IMR-90 (cell line): ENCODE data around the gene PCED1B. TPM values are rescaled to one million over a fixed set of nuclear protein-coding genes. Genes with fewer than 3 reads are reported as not detected.

Source experiments
- ATAC-seq: fragments of 200-7000 bp; cut with Tn5 transposase; 2 replicates; pipeline ENCODE4 v1.9.1; 2020; ENCODE audit warnings: low read depth, mild to moderate bottlenecking, moderate library complexity
- BruUV-seq: library from RNA; stranded (reverse); fragments of 400-500 nt; replicated peaks from 2 replicates; lab custom pipeline; 2021; lab: Mats Ljungman, UMichigan
- CTCF ChIA-PET: fragments of 300-600 bp; formaldehyde crosslinking; extraction: SDS; loops from one replicate; lab custom pipeline; 2021; ENCODE audit warnings: antibody characterized with exemption; lab: Yijun Ruan, JAX
- POLR2A ChIA-PET: fragments of 300-600 bp; sonication (Branson Sonifier 250); formaldehyde crosslinking; loops from one replicate; lab custom pipeline; 2022; ENCODE audit warnings: antibody characterized with exemption; ENCODE audit not compliant: unreplicated experiment; lab: Charles Lee
- DNase-seq: peaks from one replicate; pipeline ENCODE4 v3.0.0; 2013
- H2AFZ ChIP-seq: replicated peaks from 2 replicates; pipeline ENCODE3; 2013; ENCODE audit warnings: low read length, mild to moderate bottlenecking; ENCODE audit not compliant: poor library complexity
- H2AK5ac ChIP-seq: 2 replicates; pipeline ENCODE4 v1.6.1; 2013; ENCODE audit warnings: low read depth, low read length, inconsistent platforms
- H2AK9ac ChIP-seq: replicated peaks from 2 replicates; pipeline ENCODE3; 2013; ENCODE audit warnings: mild to moderate bottlenecking, low read depth, low read length, moderate library complexity; ENCODE audit not compliant: poor library complexity
- H2BK120ac ChIP-seq: 2 replicates; pipeline ENCODE4 v1.6.1; 2013; ENCODE audit warnings: low read depth, low read length, inconsistent platforms
- H2BK15ac ChIP-seq: 3 replicates; pipeline ENCODE4 v1.6.1; 2013; ENCODE audit warnings: low read depth, low read length, inconsistent platforms
- H2BK20ac ChIP-seq: 2 replicates; pipeline ENCODE4 v1.6.1; 2013; ENCODE audit warnings: low read depth, mild to moderate bottlenecking, inconsistent platforms, low read length, moderate library complexity
- H2BK5ac ChIP-seq: 2 replicates; pipeline ENCODE4 v1.6.1; 2013; ENCODE audit warnings: mild to moderate bottlenecking, low read depth, low read length, inconsistent platforms; ENCODE audit not compliant: poor library complexity, severe bottlenecking
- H3K14ac ChIP-seq: replicated peaks from 2 replicates; pipeline ENCODE4 v1.6.1; 2013; ENCODE audit warnings: low read depth, low read length, inconsistent platforms
- H3K18ac ChIP-seq: 2 replicates; pipeline ENCODE4 v1.6.1; 2013; ENCODE audit warnings: low read depth, low read length, control low read depth
- H3K23ac ChIP-seq: 2 replicates; pipeline ENCODE4 v1.6.1; 2013; ENCODE audit warnings: low read depth, low read length, inconsistent platforms
- H3K27ac ChIP-seq: 2 replicates; pipeline ENCODE4 v1.5.1; 2013; ENCODE audit warnings: mild to moderate bottlenecking, control low read depth, low read length; ENCODE audit not compliant: insufficient read depth
- H3K27me3 ChIP-seq: 2 replicates; pipeline ENCODE4 v1.6.1; 2013; ENCODE audit warnings: low read length; ENCODE audit not compliant: control insufficient read depth, insufficient read depth
- H3K36me3 ChIP-seq: 2 replicates; pipeline ENCODE4 v1.6.1; 2013; ENCODE audit warnings: low read length, mixed read lengths; ENCODE audit not compliant: control insufficient read depth, insufficient read depth
- H3K4ac ChIP-seq: 2 replicates; pipeline ENCODE4 v1.6.1; 2013; ENCODE audit warnings: low read depth, low read length, inconsistent platforms
- H3K4me1 ChIP-seq: 2 replicates; pipeline ENCODE4 v1.6.1; 2013; ENCODE audit warnings: low read length, mixed read lengths; ENCODE audit not compliant: control insufficient read depth, insufficient read depth
- H3K4me2 ChIP-seq: 2 replicates; pipeline ENCODE4 v1.6.1; 2013; ENCODE audit warnings: low read depth, mild to moderate bottlenecking, control low read depth, low read length, moderate library complexity
- H3K4me3 ChIP-seq: 2 replicates; pipeline ENCODE4 v1.5.1; 2013; ENCODE audit warnings: low read depth, mild to moderate bottlenecking, control low read depth, low read length, moderate library complexity; ENCODE audit not compliant: insufficient read depth
- H3K56ac ChIP-seq: 2 replicates; pipeline ENCODE4 v1.6.1; 2013; ENCODE audit warnings: low read length, inconsistent platforms; ENCODE audit not compliant: insufficient read depth; ENCODE audit errors: extremely low read depth
- H3K79me1 ChIP-seq, 2 experiments: 2 replicates each; pipeline ENCODE4 v1.6.1; 2013; ENCODE audit warnings: low read length in 2 of 2, inconsistent platforms in 1 of 2, low read depth in 1 of 2
- H3K9ac ChIP-seq: 2 replicates; pipeline ENCODE4 v1.6.1; 2013; ENCODE audit warnings: low read depth, low read length, control low read depth
- H3K9me1 ChIP-seq: 2 replicates; pipeline ENCODE4 v1.6.1; 2013; ENCODE audit warnings: low read length, inconsistent platforms; ENCODE audit not compliant: insufficient read depth
- H3K9me3 ChIP-seq: 2 replicates; pipeline ENCODE4 v1.6.1; 2013; ENCODE audit warnings: low read length; ENCODE audit not compliant: control insufficient read depth, insufficient read depth
- H4K20me1 ChIP-seq: 2 replicates; pipeline ENCODE4 v1.6.1; 2013; ENCODE audit warnings: low read length, inconsistent platforms; ENCODE audit not compliant: insufficient read depth
- H4K5ac ChIP-seq: 2 replicates; pipeline ENCODE4 v1.6.1; 2013; ENCODE audit warnings: mild to moderate bottlenecking, low read depth, low read length, control low read depth
- H4K8ac ChIP-seq, 2 experiments: 2 replicates each; pipeline ENCODE4 v1.6.1; 2013; ENCODE audit warnings: low read depth in 2 of 2, low read length in 2 of 2, control low read depth in 1 of 2, inconsistent platforms in 1 of 2
- H4K91ac ChIP-seq: 2 replicates; pipeline ENCODE4 v1.6.1; 2013; ENCODE audit warnings: low read depth, low read length, inconsistent platforms; ENCODE audit not compliant: insufficient read depth
- BHLHE40 ChIP-seq: fragments of 150-350 bp; IDR thresholded peaks from 2 replicates; pipeline ENCODE4 v1.6.1; 2016; ENCODE audit warnings: mild to moderate bottlenecking, low read depth, low read length
- CEBPB ChIP-seq: IDR thresholded peaks from 2 replicates; pipeline ENCODE4 v1.6.1; 2012; ENCODE audit warnings: low read depth, low read length, improper control_type of control experiment
- CHD1 ChIP-seq: IDR thresholded peaks from 2 replicates; pipeline ENCODE4 v1.6.1; 2012; ENCODE audit warnings: low read depth, low read length, improper control_type of control experiment
- ELK1 ChIP-seq: fragments of 150-350 bp; IDR thresholded peaks from 2 replicates; pipeline ENCODE4 v1.6.1; 2016; ENCODE audit warnings: low read depth, mild to moderate bottlenecking, low read length, moderate library complexity, borderline replicate concordance
- FOS ChIP-seq: fragments of 150-350 bp; IDR thresholded peaks from 2 replicates; pipeline ENCODE4 v1.6.1; 2016; ENCODE audit warnings: low read depth, low read length
- MAFK ChIP-seq: IDR thresholded peaks from 2 replicates; pipeline ENCODE4 v1.6.1; 2012; ENCODE audit warnings: low read depth, low read length, improper control_type of control experiment
- MAZ ChIP-seq: IDR thresholded peaks from 2 replicates; pipeline ENCODE4 v1.6.1; 2012; ENCODE audit warnings: low read depth, mild to moderate bottlenecking, low read length, improper control_type of control experiment, moderate library complexity, borderline replicate concordance
- MXI1 ChIP-seq: IDR thresholded peaks from 2 replicates; pipeline ENCODE4 v1.6.1; 2012; ENCODE audit warnings: low read depth, mild to moderate bottlenecking, low read length, moderate library complexity, borderline replicate concordance
- NFE2L2 ChIP-seq: fragments of 150-350 bp; IDR thresholded peaks from 2 replicates; pipeline ENCODE4 v1.6.1; 2016; ENCODE audit warnings: low read depth, mild to moderate bottlenecking, low read length
- POLR2A ChIP-seq: IDR thresholded peaks from 2 replicates; pipeline ENCODE4 v1.6.1; 2012; ENCODE audit warnings: mild to moderate bottlenecking, low read depth, low read length
- RAD21 ChIP-seq: IDR thresholded peaks from 2 replicates; pipeline ENCODE4 v1.6.1; 2012; ENCODE audit warnings: low read length, improper control_type of control experiment
- RCOR1 ChIP-seq: IDR thresholded peaks from 2 replicates; pipeline ENCODE4 v1.6.1; 2012; ENCODE audit warnings: mild to moderate bottlenecking, low read length, improper control_type of control experiment; ENCODE audit not compliant: insufficient replicate concordance
- RFX5 ChIP-seq: IDR thresholded peaks from 2 replicates; pipeline ENCODE4 v1.8.0; 2012; ENCODE audit warnings: low read depth, mild to moderate bottlenecking, low read length, moderate library complexity
- SMC3 ChIP-seq: fragments of 150-350 bp; IDR thresholded peaks from 2 replicates; pipeline ENCODE4 v1.6.1; 2016; ENCODE audit warnings: low read depth, mild to moderate bottlenecking, antibody characterized with exemption, low read length, moderate library complexity
- WGBS, 2 experiments: methylation state at CpG; one replicate each; pipeline versions ENCODE4 v1.1.5 to v1.1.7; 2013; ENCODE audit warnings: missing lambda C conversion rate in 2 of 2; ENCODE audit not compliant: insufficient read length in 1 of 2; ENCODE audit errors: extremely low coverage in 2 of 2; 5-methylcytosine and 5-hydroxymethylcytosine counted together
- dilution Hi-C: fragments of 300-500 bp; cut with HindIII; formaldehyde crosslinking; loops from one replicate; pipeline ENCODE4 v1.14.3; 2018; ENCODE audit warnings: low sequenced_read_pairs; ENCODE audit not compliant: unreplicated experiment
- in situ Hi-C: fragments of 300-500 bp; cut with MboI; formaldehyde crosslinking; loops from 3 replicates; pipeline ENCODE4 v1.14.3; 2019; ENCODE audit warnings: low sequenced_read_pairs, inconsistent platforms, mixed read lengths
- intact Hi-C: fragments of 100-400 bp; cut with micrococcal nuclease; formaldehyde crosslinking; loops from 2 replicates; pipeline ENCODE4 v1.10.0; 2022
- polyA plus RNA-seq, 3 experiments: library from polyadenylated mRNA; depleted of rRNA; stranded (reverse); fragments of >200 nt; gene quantifications; 2 replicates each; pipeline ENCODE4 v1.2.3, GENCODE V29; 2012; ENCODE audit warnings: low replicate concordance in 1 of 3
- total RNA-seq: library from RNA; depleted of rRNA; stranded (reverse); fragments of >200 nt; gene quantifications from 2 replicates; pipeline ENCODE4 v1.2.3, GENCODE V29; 2012
- TF ChIP-seq, protein P1 (sequence below): conservative IDR thresholded peaks from 2 replicates; pipeline ENCODE4 v1.5.1; 2012; ENCODE audit warnings: mild to moderate bottlenecking, low read depth, low read length, improper control_type of control experiment
- TF ChIP-seq, protein P2 (sequence below): fragments of 150-350 bp; IDR thresholded peaks from 2 replicates; pipeline ENCODE4 v1.6.1; 2017; ENCODE audit warnings: mild to moderate bottlenecking, antibody characterized with exemption, low read length, low read depth

The PCED1B gene
- total and polyA plus RNA-seq, 2 of the 4 experiments (the other 2 are of a cell fraction) = 0.36 to 2.6 TPM

DNA sequence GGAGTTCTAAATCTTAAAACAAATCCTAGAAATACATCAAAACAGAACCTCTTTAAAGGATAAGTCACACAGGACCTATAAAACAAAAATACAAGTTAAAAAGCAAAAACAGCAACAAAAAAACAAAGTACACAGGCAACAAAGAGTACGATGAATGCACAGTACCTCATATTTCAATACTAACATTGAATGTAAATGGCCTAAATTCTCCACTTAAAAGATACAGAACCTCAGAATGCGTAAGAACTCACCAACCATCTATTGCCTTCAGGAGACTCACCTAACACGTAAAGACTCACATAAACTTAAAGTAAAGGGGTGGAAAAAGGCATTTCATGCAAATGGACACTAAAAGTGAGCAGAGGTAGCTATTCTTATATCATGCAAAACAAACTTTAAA is 172.5 kb downstream of the PCED1B start:
- Histone ChIP-seq H3K9me3 (no peaks in the 10 kb centered on the region), H3K14ac (no peak overlapping the region), H3K4me1 (no peaks in the 10 kb centered on the region), H4K91ac (no peak overlapping the region), H3K27me3 (no peaks in the 10 kb centered on the region), H3K9ac (no peak overlapping the region), H3K4ac (no peak overlapping the region), H2BK20ac (no peak overlapping the region), H3K79me1 (no peaks in the 10 kb centered on the region), H4K8ac (no peak overlapping the region), H2BK120ac (no peak overlapping the region), H2BK15ac (no peak overlapping the region), H4K5ac (no peak overlapping the region), H3K27ac (no peak overlapping the region), H4K20me1 (no peaks in the 10 kb centered on the region), H3K23ac (no peak overlapping the region), H2AK5ac (no peak overlapping the region), H3K18ac (no peak overlapping the region), H3K4me2 (no peak overlapping the region), H2BK5ac (no peak overlapping the region), H3K36me3 (no peaks in the 10 kb centered on the region), H3K4me3 (no peak overlapping the region), H3K9me1 (no peaks in the 10 kb centered on the region), H2AK9ac (no peak overlapping the region), H3K56ac (no peak overlapping the region), H2AFZ (no peak overlapping the region)
- ChIA-PET CTCF (no interaction called here), POLR2A (no interaction called here)
- in situ Hi-C loops = no loop called here
- TF ChIP-seq, protein P1, sequence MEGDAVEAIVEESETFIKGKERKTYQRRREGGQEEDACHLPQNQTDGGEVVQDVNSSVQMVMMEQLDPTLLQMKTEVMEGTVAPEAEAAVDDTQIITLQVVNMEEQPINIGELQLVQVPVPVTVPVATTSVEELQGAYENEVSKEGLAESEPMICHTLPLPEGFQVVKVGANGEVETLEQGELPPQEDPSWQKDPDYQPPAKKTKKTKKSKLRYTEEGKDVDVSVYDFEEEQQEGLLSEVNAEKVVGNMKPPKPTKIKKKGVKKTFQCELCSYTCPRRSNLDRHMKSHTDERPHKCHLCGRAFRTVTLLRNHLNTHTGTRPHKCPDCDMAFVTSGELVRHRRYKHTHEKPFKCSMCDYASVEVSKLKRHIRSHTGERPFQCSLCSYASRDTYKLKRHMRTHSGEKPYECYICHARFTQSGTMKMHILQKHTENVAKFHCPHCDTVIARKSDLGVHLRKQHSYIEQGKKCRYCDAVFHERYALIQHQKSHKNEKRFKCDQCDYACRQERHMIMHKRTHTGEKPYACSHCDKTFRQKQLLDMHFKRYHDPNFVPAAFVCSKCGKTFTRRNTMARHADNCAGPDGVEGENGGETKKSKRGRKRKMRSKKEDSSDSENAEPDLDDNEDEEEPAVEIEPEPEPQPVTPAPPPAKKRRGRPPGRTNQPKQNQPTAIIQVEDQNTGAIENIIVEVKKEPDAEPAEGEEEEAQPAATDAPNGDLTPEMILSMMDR = no peak
- TF ChIP-seq CEBPB (no peak), MXI1 (no peak), POLR2A (no peak), NFE2L2 (no peak), CHD1 (no peak), BHLHE40 (no peak), SMC3 (no peak), RCOR1 (no peak), FOS (no peak), ELK1 (no peak), RAD21 (no peak), MAZ (no peak), RFX5 (no peak), MAFK (no peak)
- TF ChIP-seq, protein P2, sequence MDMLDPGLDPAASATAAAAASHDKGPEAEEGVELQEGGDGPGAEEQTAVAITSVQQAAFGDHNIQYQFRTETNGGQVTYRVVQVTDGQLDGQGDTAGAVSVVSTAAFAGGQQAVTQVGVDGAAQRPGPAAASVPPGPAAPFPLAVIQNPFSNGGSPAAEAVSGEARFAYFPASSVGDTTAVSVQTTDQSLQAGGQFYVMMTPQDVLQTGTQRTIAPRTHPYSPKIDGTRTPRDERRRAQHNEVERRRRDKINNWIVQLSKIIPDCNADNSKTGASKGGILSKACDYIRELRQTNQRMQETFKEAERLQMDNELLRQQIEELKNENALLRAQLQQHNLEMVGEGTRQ = no peak
- no CpG with 5 or more reads among the region's 3 CpGs for WGBS, 2 experiments
- no TSS peak for BruUV-seq
- dilution Hi-C loops = no loop called here
- no peak for ATAC-seq
- intact Hi-C loops = no loop called here
- no peak for DNase-seq
